Measurements from ENCODE around the gene BTF3.
"Not testable (repeated sequence)": the region's sequence is repeated elsewhere in the genome, so short reads cannot be mapped to it uniquely, and the experiment has no call there.

The BTF3 gene

DNA sequence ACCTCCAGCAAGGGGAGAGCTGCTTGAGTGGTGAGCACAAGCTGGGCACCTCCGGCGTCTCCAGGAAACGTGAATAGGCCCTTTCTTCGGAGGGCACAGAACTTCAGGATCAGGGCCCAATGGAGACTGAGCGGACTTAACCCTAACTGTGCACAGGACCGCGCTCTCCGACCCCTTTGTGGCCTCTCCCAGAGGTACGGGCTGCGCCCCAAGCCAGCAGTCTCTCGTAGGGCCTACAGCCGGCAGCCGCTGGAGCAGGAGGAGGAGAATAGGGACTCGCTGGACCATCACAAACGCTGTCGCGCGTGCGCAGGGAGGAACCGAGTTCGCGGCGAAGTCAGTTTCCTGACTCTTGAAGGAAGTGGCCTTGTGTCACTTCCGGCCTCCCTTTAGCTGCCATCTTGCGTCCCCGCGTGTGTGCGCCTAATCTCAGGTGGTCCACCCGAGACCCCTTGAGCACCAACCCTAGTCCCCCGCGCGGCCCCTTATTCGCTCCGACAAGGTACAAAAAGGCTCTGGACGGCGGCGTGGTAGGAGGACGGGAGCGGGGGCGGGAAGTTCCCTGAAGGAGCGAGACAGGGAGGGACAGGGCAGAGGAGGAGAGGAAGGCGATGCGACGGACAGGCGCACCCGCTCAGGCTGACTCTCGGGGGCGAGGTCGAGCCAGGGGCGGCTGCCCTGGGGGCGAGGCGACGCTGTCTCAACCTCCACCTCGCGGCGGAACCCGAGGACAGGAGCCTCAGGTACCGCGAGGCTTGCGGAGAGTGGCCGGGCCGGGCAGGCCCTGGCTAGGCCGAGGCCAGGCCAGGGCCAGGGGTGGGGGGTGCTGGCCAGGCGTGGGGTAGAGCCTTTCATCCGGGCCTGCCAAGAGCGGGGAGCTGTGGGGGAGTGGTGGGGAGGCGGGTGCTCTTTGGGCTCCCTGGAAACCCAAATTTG, at the start of gene BTF3:
Gene BTF3, plus strand, starts transcription at position 386 of the 936 bp plus-strand sequence. Its CDS starts 226 bp downstream, at position 612.
- peak; percentile 91 for DNase-seq

- DNase-seq: no peak
These were observed 49.6 kb upstream of the BTF3 start, which contains the start of gene FOXD1 for GRCh38 chr5:73448463-73449136. Gene FOXD1, minus strand, starts transcription at chr5:73448777. Its CDS starts 415 bp downstream, at chr5:73448362.

GRCh38 chr5:73450137-73450536, 48.1 kb upstream of the BTF3 start:
- DNase-seq: no peak

GRCh38 chr5:73450672-73451223, 47.5 kb upstream of the BTF3 start:
- no peak for DNase-seq

DNA sequence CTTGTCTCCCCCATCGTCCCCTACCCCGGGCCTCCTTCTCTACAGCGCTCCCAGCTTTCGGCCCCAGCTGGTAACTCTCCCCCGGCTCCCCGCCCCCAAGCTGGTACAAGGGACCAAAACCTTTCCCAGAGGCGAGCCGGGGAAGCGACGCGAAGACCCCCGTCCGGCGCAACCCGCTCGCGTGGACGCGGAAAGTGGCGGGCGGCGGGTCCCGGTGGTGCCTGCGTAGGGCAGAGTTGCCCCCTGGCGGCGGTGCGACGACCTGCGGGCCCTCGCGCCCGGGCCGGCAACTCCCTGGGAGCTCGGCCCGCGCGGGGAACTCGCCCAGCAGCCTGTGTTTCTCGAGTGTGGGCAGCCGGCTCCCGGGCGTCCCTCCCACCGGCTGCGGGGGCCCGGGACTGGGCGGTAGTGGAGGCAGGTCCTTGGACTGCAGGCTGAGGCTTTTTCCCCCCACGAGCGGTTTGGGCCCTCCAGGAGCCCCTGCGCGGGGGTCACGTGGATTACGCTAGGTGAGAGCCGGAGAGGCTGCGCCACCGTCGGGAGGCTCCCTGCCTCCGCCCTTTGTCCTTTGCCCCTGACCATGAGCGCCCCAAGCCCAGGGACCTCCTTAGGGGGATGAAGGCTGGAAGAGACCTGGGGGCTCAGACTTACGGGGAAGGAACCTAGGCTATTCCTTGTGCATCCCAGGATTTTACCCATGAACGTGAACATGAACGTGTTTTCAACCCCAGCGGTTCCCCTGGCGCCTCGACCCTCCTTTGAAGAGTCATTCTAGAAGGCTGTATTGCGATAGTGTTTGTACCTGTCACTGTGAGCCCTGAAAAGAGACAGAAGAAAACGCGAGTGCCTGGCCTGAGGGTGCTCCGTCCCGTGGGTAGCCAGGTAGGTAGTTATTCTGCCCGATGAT, 46.8 kb upstream of the BTF3 start:
- no peak for DNase-seq

DNA sequence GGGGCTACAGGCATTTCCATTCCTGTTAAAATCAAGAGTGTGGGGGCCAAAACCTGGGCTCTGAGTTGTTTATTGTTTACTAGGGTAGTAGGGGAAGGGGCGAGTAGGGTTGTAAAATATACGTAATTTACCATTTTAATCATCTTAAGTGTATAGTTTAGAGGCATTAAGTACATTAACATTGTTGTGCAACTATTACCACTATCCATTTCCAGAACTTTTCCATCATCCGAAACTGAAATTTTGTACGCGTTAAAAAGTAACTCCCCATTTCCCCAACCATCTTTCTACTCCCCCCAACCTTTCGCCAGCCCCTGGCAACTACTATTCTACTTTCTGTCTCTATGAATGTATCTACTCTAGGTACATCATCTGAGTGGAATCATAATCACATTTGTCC, 46.0 kb upstream of the BTF3 start:
- no peak for DNase-seq

DNA sequence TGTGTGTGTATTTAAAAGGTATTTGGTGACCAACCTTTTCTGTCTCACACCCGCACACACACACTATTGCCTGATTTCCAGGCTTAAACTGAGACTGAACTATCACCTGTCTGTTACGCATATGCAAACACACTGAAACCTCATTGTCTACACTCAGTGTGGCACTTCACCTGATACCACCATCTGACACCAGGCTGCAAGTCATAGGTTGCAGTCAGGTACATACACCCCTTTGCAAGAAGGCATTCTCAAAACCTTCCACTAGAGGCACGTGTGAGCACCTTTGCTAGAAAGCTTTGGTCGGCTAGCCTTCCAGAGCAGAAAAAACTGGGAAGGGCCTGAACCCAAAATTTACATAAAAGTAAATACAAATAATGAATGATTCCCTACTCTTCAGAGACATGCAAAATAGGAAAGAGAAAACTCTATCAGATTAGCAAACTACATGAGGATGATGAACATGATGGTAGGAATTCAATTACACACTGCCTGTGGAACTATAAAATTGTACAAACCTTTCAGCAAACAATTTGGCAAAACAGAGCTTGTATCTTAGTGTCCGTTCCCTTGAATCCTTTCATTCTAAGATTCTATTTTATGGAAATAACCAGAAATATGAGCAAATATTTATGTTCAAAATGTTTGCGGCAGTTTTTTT, 43.7 kb upstream of the BTF3 start:
- peak; percentile 68 for DNase-seq

GRCh38 chr5:73456462-73456861, 41.8 kb upstream of the BTF3 start:
- DNase-seq: not testable (repeated sequence)

GRCh38 chr5:73459366-73459765, 38.9 kb upstream of the BTF3 start:
- no peak for DNase-seq

DNA sequence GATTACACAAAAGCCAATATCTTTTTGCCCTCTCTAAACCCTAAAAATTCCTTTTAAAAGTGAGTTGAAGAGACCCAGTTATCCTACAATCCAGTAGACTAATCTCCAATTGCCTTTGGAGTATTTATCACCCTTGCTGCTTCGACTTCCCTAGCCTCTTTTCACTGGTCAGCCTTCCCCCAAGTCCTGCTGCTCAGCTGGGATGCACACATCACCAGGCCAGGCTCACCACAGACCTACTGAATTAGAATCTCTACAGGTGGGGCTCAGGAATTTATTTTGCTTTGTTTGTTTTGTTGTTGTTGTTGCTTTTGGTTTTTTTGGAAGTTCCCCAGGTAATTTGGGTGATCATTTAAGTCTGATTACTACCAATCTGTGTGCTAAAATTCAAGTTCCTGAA, 38.1 kb upstream of the BTF3 start:
- no peak for DNase-seq

GRCh38 chr5:73464016-73464745, 34.1 kb upstream of the BTF3 start:
- DNase-seq: no peak

DNA sequence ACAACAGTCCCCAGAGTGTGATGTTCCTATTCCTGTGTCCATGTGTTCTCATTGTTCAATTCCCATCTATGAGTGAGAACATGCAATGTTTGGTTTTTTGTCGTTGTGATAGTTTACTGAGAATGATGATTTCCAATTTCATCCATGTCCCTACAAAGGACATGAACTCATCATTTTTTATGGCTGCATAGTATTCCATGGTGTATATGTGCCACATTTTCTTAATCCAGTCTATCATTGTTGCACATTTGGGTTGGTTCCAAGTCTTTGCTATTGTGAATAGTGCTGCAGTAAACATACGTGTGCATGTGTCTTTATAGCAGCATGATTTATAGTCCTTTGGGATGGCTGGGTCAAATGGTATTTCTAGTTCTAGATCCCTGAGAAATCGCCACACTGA, 29.6 kb upstream of the BTF3 start:
- not testable (repeated sequence) for DNase-seq

DNA sequence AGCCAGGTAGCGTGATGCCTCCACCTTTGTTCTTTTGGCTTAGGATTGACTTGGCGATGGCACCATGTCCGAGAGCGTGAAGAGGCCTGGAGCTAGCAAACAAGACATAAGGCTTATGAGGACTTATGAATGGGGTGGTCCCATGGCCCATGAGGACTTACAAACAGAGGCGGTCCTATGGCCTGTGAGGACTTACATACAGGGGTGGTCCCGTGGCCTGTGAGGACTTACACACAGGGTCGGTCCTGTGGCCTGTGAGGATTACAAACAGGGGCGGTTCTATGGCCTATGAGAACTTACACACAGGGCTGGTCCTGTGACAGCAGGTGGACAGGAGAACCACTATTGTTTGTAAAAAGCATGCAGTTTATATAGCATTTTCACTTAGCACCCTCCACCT, 28.4 kb upstream of the BTF3 start:
- DNase-seq: no peak

DNA sequence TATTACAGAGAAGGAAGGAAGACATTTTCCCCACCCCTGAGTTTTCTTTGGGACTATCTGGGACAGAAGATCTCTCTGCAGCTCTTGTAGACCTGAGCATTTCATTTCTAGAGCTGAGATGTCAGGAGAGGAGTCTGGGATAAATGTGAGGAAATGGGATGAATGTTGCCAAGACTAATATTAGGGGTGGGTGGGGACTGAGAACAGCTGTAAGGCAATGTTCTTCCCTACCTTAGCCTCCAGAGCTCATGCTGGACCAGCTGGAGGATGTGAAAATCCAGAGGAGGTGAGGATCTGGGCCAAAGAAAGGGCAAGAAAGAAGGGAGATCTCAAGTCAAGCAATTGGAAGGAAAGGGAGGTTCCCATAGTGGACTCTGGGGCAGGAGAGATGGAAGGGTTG, 26.6 kb upstream of the BTF3 start:
- no peak for DNase-seq

DNA sequence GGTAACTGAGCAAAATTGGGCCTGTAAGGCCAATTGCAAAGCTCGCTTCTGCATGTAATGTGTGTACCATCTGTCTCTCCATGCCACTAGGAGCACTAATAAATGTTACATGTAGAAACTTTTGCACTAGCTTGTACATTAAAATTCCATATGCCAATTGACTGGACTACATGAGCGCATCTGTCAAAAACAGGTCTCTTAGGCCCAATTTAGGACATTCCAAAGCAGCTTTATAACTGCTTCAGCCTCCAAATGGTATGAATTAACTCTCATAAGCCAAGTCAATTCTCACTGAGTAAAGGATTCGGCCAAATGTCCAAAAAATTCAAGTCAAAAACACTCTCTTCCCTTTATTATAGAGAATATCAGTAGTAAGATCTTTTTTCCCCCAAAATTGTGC, 26.1 kb upstream of the BTF3 start:
- DNase-seq: no peak

DNA sequence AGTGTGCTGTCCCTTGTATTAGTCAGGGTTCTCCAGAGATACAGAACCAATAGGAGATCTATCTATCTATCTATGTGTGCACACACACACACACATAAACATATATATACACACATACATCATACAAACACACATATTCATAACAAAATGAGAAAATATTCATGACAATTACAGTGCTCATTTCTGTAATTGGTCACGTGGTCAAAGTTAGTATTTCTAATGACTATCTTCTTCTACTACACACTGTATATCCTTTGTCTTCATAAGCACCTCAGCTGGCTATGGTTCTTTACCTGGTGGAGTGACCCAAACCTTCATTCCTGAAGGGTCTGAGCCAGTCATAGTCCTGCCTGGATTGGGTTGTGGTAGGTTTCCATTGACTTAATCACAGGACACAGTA, 17.7 kb upstream of the BTF3 start:
- DNase-seq: no peak

GRCh38 chr5:73482383-73483136, 15.7 kb upstream of the BTF3 start:
- DNase-seq: no peak

- no peak for DNase-seq
These were observed 14.6 kb upstream of the BTF3 start for GRCh38 chr5:73483676-73484075.

GRCh38 chr5:73484511-73484910, 13.7 kb upstream of the BTF3 start:
- no peak for DNase-seq

DNA sequence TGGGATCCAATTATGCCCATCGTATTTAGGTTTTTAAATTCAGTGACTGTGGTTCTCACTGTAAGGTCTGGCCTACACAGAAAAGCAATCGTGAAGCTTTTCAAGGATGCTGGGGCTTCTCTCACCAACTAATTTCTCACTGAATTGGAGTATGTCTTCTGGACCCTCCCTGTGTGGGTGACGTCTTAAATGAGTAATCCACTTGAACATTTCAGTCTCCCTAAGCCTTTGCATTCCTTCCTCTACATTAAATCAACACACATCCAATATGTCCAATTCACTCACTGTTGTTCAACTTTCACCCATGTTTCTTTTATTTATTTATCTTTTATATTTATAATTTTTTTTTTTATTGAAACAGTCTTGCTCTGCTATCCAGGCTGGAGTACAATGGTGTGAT, 12.5 kb upstream of the BTF3 start:
- DNase-seq: no peak
